ENCODE results near the gene ANTXR1. TPM values are rescaled to one million over a fixed set of nuclear protein-coding genes. Genes with fewer than 3 reads are reported as not detected.

Gene ANTXR1
- total and polyA plus RNA-seq, 2 donors (not counting 1 experiment from before 2014, with no cell fraction given), result 44.6 to 101 TPM

DNA sequence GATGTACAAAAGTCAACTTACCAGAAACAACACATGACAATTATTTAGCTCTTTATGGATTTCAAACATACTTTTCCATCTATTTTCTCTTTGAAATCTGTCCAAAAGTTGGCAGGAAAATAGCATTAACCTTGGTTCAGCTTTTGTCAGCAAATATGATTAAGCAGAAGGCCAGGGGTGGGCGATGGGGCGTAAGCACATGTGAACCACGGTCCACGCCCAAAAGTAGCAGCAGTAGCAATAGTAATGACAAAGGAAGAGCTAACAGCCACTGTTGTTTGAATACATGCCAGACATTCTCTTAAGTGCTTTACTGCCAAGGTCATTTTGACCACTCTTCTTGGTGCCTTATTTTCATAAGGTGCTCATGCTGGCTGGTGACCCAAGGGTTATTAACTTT is 73.5 kb downstream of the ANTXR1 start:
- TF ChIP-seq CTCF (conservative IDR thresholded peaks at IDR 0.05 in 1 of 2, IDR thresholded peaks at IDR 0.05 in 1 of 2; ENCODE audit: low read depth in 1 of 2, low read length in 2 of 2) (no peak), EZH2 (IDR thresholded peaks at IDR 0.05; ENCODE audit: low read length, missing control alignments) (no peak)
- Histone ChIP-seq H3K27me3 (ENCODE audit: control insufficient read depth, insufficient read depth, low read length) (no peaks in the 10 kb centered on the region), H2AFZ (ENCODE audit: low read length) (no peak overlapping the region), H3K4me1 (ENCODE audit: control insufficient read depth, extremely low read depth, insufficient read depth, low read length) (peaks cover 27% of the 10 kb centered on the region), H3K27ac (ENCODE audit: insufficient read depth, low read length) (no peak overlapping the region), H3K9ac (ENCODE audit: insufficient read depth, low read length) (no peak overlapping the region), H3K36me3 (ENCODE audit: control insufficient read depth, insufficient read depth, low read length) (peaks cover 3% of the 10 kb centered on the region), H3K79me2 (ENCODE audit: control insufficient read depth, insufficient read depth, low read length) (no peaks in the 10 kb centered on the region), H3K9me3 (ENCODE audit: control insufficient read depth, insufficient read depth, low read depth, low read length) (no peaks in the 10 kb centered on the region), H3K4me2 (ENCODE audit: extremely low read depth, insufficient read depth, low read length) (peak overlapping the region; percentile 27), H4K20me1 (ENCODE audit: control insufficient read depth, extremely low read depth, insufficient read depth, low read length) (no peaks in the 10 kb centered on the region), H3K4me3 (replicated peaks in 1 of 4; ENCODE audit: control extremely low read depth in 1 of 4, insufficient read depth in 1 of 4, low read depth in 3 of 4, low read length in 4 of 4) (no peak overlapping the region)
- DNase-seq (ENCODE audit: low read depth in 2 of 2), result peak; percentile 26 to 63

GRCh38 chr2:69087211-69087911 is 74.4 kb downstream of the ANTXR1 start:
- H3K36me3 ChIP-seq (ENCODE audit: control insufficient read depth, insufficient read depth, low read length), result no peaks in the 10 kb centered on the region
- DNase-seq (ENCODE audit: low read depth in 2 of 2), result peak in 1 of 2 donors; percentile 24
- no peak for TF ChIP-seq EZH2 (IDR thresholded peaks at IDR 0.05; ENCODE audit: low read length, missing control alignments)
- TF ChIP-seq CTCF (conservative IDR thresholded peaks at IDR 0.05 in 1 of 2, IDR thresholded peaks at IDR 0.05 in 1 of 2; ENCODE audit: low read depth in 1 of 2, low read length in 2 of 2), result no peak
- H3K9ac ChIP-seq (ENCODE audit: insufficient read depth, low read length), result no peak overlapping the region
- H3K27ac ChIP-seq (ENCODE audit: insufficient read depth, low read length), result no peak overlapping the region
- no peaks in the 10 kb centered on the region for H3K9me3 ChIP-seq (ENCODE audit: control insufficient read depth, insufficient read depth, low read depth, low read length)
- peaks cover 23% of the 10 kb centered on the region for H3K4me1 ChIP-seq (ENCODE audit: control insufficient read depth, extremely low read depth, insufficient read depth, low read length)
- no peaks in the 10 kb centered on the region for H3K79me2 ChIP-seq (ENCODE audit: control insufficient read depth, insufficient read depth, low read length)
- H2AFZ ChIP-seq (ENCODE audit: low read length), result no peak overlapping the region
- no peaks in the 10 kb centered on the region for H4K20me1 ChIP-seq (ENCODE audit: control insufficient read depth, extremely low read depth, insufficient read depth, low read length)
- no peaks in the 10 kb centered on the region for H3K27me3 ChIP-seq (ENCODE audit: control insufficient read depth, insufficient read depth, low read length)
- H3K4me2 ChIP-seq (ENCODE audit: extremely low read depth, insufficient read depth, low read length), result no peak overlapping the region
- H3K4me3 ChIP-seq (replicated peaks in 1 of 4; ENCODE audit: control extremely low read depth in 1 of 4, insufficient read depth in 1 of 4, low read depth in 3 of 4, low read length in 4 of 4), result no peak overlapping the region

- Histone ChIP-seq H3K27ac (ENCODE audit: insufficient read depth, low read length) (no peak overlapping the region), H4K20me1 (ENCODE audit: control insufficient read depth, extremely low read depth, insufficient read depth, low read length) (no peaks in the 10 kb centered on the region), H3K9ac (ENCODE audit: insufficient read depth, low read length) (no peak overlapping the region), H3K36me3 (ENCODE audit: control insufficient read depth, insufficient read depth, low read length) (no peaks in the 10 kb centered on the region), H3K4me3 (replicated peaks in 1 of 4; ENCODE audit: control extremely low read depth in 1 of 4, insufficient read depth in 1 of 4, low read depth in 3 of 4, low read length in 4 of 4) (no peak overlapping the region), H3K79me2 (ENCODE audit: control insufficient read depth, insufficient read depth, low read length) (no peaks in the 10 kb centered on the region), H3K4me1 (ENCODE audit: control insufficient read depth, extremely low read depth, insufficient read depth, low read length) (peaks cover 19% of the 10 kb centered on the region), H2AFZ (ENCODE audit: low read length) (no peak overlapping the region), H3K9me3 (ENCODE audit: control insufficient read depth, insufficient read depth, low read depth, low read length) (no peaks in the 10 kb centered on the region), H3K4me2 (ENCODE audit: extremely low read depth, insufficient read depth, low read length) (no peak overlapping the region), H3K27me3 (ENCODE audit: control insufficient read depth, insufficient read depth, low read length) (no peaks in the 10 kb centered on the region)
- no peak for TF ChIP-seq CTCF (conservative IDR thresholded peaks at IDR 0.05 in 1 of 2, IDR thresholded peaks at IDR 0.05 in 1 of 2; ENCODE audit: low read depth in 1 of 2, low read length in 2 of 2)
- no peak for TF ChIP-seq EZH2 (IDR thresholded peaks at IDR 0.05; ENCODE audit: low read length, missing control alignments)
- DNase-seq (ENCODE audit: low read depth in 2 of 2), result peak; percentile 64 to 73
These were observed 74.9 kb downstream of the ANTXR1 start for GRCh38 chr2:69087912-69088240.
